GM19099 (cell line): Measurements from ENCODE around the gene NHS.

Source experiments
- POLR2A ChIP-seq: IDR thresholded peaks from 3 replicates; pipeline ENCODE4 v1.6.1; 2011; ENCODE audit warnings: low read depth; ENCODE audit not compliant: insufficient read length; ENCODE audit errors: extremely low read depth

The NHS gene

GRCh38 chrX:17705211-17705610, 330.2 kb downstream of the NHS start:
- no peak for TF ChIP-seq POLR2A

DNA sequence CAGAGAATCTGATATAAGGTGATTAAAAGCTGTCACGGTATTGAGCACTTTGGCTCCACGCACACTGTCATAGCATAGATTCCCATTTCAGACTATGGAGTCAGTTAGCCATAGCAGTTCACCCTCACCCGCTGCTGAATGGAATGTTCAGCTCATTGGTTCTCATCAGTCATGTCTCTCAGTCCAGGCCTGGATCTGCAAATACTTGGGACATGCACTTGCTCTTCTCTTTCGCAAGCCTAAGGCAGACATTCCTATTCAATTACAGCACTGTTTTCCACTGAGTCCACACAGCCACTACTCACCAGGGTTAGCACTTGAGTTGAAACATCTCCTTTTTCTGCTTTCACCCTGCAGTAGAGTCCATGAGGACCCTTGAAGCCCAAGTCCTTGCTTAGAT, 331.7 kb downstream of the NHS start:
- TF ChIP-seq POLR2A: no peak

- TF ChIP-seq POLR2A: no peak
Observed at GRCh38 chrX:17707731-17708130, 332.7 kb downstream of the NHS start.

DNA sequence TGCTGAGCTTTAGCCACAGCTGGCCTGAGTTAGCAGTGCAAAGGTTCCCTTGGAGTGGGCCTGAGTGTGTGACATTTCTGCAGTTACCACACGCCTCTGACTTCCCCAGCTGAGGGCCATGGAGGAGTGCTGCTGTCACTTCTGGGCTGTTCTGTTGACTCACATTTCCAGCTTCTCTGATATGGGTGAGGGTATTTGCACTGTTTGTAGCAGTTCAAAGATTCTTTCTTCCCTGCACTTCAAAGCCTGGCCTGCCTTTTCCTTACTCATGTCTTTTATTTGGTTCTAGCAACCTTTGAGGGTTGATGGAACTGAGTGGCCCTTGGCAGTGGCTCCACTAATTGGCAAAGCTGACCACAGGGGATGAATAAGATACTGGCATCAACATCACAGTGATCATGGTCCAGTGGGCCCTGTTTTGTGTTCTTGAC, 335.9 kb downstream of the NHS start:
- no peak for TF ChIP-seq POLR2A

DNA sequence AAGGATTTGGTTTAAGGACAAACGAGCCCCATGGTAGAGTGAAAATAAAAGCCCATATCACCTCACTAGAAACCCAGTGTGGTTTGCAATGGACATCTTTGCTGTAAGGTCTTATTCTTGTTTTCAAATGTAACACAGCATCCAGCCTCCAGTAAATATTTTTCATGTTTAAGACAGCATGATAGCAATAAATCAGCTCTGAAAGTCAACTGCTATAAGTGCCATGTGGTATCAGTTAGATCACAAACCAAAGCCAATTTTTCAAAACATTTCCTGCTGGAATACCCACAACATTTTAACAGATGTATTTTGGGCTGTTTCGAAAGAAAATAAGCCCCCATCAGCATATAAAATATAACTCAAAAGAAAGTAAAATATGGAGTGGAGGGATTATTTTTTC, 338.3 kb downstream of the NHS start:
- no peak for TF ChIP-seq POLR2A

DNA sequence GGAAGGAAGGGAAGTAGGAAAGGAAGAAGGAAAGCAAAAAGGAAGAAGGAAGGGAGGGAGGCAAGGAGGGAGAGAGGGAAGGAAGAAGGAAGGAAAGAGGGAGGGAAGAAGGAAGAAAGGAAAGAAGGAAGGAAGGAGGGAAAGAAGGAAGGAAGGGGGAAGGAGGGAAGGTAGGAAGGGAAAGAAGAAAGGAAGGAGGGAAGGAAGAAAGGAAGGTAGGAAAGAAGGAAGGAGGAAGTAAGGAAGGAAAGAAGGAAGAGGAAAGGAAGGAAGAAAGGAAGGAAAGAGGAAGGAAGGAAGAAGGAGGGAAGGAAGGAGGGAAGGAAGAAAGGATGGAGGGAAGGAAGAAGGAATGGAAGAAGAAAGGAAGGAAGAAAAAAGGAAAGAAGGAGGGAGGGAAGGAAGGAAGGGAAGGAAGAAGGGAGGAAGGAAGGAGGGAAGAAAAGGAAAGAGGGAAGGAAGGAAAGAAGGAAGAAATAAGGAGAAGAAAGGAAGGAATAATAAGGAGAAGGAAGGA, 343.7 kb downstream of the NHS start:
- no peak for TF ChIP-seq POLR2A

DNA sequence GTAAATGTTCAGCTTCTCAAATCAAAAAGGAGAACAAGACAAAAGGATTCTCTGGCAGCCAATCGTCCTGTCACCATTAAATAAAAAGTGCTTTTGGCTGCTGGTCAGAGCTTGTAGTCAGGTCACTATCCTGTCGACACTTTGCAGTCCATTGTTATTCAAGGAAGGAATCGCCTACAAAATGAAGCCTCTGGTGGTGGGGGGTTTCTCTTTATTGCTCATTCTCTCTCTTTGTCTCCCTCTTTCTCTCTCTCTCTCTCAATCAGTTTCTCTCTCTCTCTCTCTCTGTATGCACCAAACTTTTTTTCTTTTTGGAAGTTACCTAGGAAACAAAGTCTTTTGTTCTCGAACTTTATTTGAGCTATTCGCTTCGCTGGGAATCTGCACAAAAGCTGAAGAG, 344.7 kb downstream of the NHS start:
- TF ChIP-seq POLR2A: no peak

DNA sequence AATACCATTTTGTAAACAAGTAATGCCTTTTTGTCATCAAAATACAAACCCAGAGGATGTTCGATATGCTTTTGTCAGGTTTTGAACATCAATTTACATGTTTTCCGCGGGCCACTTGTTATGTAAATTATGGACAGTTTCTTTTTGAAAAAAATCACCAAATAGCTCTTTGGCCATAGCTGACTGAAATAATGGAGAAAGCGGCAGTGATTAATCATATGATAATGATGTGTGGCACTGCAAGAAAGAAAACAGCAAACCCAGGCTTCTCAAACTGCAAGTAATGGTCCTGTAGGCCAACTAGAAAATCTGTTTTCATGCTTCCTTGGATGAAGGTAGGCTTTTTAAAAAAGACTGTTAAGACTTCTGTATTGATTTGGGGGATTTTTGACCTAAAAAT, 346.7 kb downstream of the NHS start:
- no peak for TF ChIP-seq POLR2A

DNA sequence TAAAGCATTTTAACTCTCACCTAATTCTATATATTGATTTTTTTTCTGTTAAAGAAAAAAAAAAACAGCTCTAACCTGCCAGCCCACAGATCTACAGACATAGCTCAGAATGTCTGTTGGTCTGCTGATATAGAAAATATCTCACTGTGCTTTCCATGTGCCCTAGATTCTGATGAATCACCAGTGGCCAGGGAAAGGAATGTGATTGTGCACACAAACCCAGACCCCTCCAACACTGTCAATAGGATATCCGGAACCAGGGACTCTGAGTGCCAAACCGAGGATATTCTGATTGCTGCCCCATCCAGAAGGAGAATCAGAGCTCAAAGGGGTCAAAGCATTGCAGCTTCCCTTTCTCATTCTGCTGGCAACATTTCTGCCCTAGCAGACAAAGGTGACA, 350.2 kb downstream of the NHS start:
- no peak for TF ChIP-seq POLR2A

GRCh38 chrX:17732138-17732783, 357.3 kb downstream of the NHS start:
- TF ChIP-seq POLR2A: no peak

- no peak for TF ChIP-seq POLR2A
Observed at GRCh38 chrX:17735406-17735805, 360.4 kb downstream of the NHS start.

DNA sequence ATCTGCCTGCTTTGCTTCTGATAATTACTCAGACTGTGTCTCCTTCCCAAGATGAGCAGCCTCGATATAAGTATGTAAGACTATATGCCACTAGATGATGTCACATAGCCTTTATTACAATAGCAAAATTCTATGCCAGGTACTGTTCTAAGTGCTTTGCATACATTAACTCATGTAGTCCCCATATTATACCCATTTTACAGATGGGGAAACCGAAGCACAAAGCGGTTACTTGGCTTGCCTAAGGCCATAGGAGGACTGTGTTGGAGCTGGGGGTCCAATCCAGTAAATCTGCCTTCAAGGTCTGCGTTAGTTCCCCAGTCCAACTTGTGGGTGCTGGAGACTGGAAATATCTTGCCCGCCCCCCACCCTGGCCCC, 361.5 kb downstream of the NHS start:
- TF ChIP-seq POLR2A: no peak

GRCh38 chrX:17736856-17737709, 362.1 kb downstream of the NHS start, which contains the start of gene SCML1:
SCML1 (plus strand) TSS chrX:17737493; CDS start chrX:17744187, 6,694 bp downstream.
- TF ChIP-seq POLR2A: no peak

GRCh38 chrX:17737710-17737985, 362.6 kb downstream of the NHS start:
- no peak for TF ChIP-seq POLR2A

DNA sequence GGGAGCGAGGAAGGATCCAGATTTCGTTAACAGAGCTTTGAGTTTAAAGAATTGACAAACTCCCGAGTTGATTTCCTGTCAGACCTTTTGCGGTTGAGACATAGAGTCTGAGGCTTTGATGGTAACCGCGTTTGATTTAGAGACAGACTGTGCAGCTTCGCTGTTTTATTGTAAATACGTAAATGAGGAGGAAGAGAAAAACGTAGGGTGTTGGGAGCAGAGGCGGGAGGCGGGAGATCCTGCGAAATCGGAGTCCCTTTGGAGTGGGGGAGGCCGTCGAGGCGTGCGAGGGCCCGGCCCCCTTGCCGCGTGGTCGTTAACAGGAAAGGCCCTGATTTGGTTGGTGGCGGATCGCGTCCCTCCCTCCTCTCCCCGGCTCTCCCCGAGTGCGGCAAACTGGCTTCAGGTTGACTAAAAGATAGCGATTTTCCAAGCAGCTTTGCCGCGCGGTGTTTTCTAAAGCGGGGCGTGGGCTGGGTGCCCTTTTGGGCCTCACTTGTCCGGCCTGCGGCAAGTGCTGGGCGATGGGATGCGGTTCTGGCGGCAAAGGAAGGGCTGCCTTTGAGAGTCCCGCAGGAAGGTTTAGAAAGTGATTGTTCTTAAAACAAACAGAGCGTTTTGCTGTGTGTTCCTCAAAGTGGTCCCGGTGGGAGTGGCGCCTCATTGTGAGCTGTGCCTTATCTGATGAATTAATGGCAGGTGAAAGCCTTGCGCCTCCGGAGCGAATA, 363.1 kb downstream of the NHS start:
- TF ChIP-seq POLR2A: no peak
